Hepatocyte (in vitro differentiated cells): ENCODE measurements around the gene RAB4A.

Experiments
- EZH2 ChIP-seq: fragments of 200-600 bp; sonication (generic); IDR thresholded peaks from 2 replicates; pipeline ENCODE4 v1.6.1; 2016; ENCODE audit warnings: antibody characterized with exemption, mild to moderate bottlenecking, borderline replicate concordance
- TF ChIP-seq, protein P1 (sequence below): fragments of 200-600 bp; sonication (generic); IDR thresholded peaks from 2 replicates; pipeline ENCODE4 v1.5.1; 2016; ENCODE audit warnings: antibody characterized with exemption, mild to moderate bottlenecking; ENCODE audit not compliant: poor library complexity

DNA sequence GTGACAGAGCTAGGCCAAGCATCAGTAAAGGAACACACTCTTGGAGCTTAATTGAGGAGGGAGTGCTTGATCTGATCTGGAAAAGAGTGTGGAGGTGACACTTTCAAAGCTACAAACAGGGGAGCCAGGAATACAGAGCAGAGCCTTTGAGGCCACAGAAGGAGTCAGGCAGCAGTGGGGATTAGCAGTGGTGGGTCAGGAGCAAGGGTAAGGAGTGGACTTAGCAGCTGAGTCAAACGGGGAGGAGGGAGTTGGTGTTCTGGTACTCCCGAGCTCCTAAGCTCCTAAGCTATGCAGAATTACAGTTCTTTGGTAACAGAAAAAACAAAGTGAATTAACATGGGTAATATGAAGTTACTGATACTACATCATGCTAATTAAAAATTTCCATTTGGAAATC lies 14.5 kb downstream of the RAB4A start:
- TF ChIP-seq, protein P1, sequence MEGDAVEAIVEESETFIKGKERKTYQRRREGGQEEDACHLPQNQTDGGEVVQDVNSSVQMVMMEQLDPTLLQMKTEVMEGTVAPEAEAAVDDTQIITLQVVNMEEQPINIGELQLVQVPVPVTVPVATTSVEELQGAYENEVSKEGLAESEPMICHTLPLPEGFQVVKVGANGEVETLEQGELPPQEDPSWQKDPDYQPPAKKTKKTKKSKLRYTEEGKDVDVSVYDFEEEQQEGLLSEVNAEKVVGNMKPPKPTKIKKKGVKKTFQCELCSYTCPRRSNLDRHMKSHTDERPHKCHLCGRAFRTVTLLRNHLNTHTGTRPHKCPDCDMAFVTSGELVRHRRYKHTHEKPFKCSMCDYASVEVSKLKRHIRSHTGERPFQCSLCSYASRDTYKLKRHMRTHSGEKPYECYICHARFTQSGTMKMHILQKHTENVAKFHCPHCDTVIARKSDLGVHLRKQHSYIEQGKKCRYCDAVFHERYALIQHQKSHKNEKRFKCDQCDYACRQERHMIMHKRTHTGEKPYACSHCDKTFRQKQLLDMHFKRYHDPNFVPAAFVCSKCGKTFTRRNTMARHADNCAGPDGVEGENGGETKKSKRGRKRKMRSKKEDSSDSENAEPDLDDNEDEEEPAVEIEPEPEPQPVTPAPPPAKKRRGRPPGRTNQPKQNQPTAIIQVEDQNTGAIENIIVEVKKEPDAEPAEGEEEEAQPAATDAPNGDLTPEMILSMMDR: no peak
- TF ChIP-seq EZH2: no peak
